GM12878 (cell line): Measurements from ENCODE around the gene HUS1B.

Source experiments
- CHD4 ChIP-seq: fragments of 200-600 bp; sonication (generic); IDR thresholded peaks from 2 replicates; pipeline ENCODE4 v1.6.1; 2016; ENCODE audit warnings: mild to moderate bottlenecking
- FOS ChIP-seq: IDR thresholded peaks from 3 replicates; pipeline ENCODE4 v1.6.1; 2011; ENCODE audit warnings: borderline replicate concordance; ENCODE audit not compliant: insufficient read length; ENCODE audit errors: extremely low read depth
- NFYB ChIP-seq: IDR thresholded peaks from 2 replicates; pipeline ENCODE4 v1.6.1; 2011; ENCODE audit warnings: low read depth, mild to moderate bottlenecking, low read length, improper control_type of control experiment, moderate library complexity; ENCODE audit not compliant: insufficient read depth
- PKNOX1 ChIP-seq: fragments of 450-650 bp; IDR thresholded peaks from 2 replicates; pipeline ENCODE4 v1.6.1; 2016; ENCODE audit warnings: mild to moderate bottlenecking
- REST ChIP-seq: IDR thresholded peaks from 2 replicates; pipeline ENCODE4 v1.6.1; 2012; ENCODE audit warnings: mild to moderate bottlenecking, low read depth, low read length
- TAF1 ChIP-seq: IDR thresholded peaks from 2 replicates; pipeline ENCODE4 v1.6.1; 2011; ENCODE audit warnings: mild to moderate bottlenecking, low read depth, low read length, borderline replicate concordance
- TBL1XR1 ChIP-seq: IDR thresholded peaks from 2 replicates; pipeline ENCODE4 v1.6.1; 2012; ENCODE audit warnings: low read depth, low read length, improper control_type of control experiment
- YY1 ChIP-seq: IDR thresholded peaks from 2 replicates; pipeline ENCODE4 v1.6.1; 2011; ENCODE audit warnings: low read depth, mild to moderate bottlenecking, low read length

- TF ChIP-seq CHD4 (no peak), NFYB (no peak), FOS (no peak), PKNOX1 (no peak), TBL1XR1 (no peak), REST (no peak), TAF1 (no peak), YY1 (no peak)
Measured at GRCh38 chr6:611928-612327, 45.0 kb downstream of the HUS1B start.
